ENCODE data around the gene ZMYND8. TPM values are rescaled to one million over a fixed set of nuclear protein-coding genes. Genes with fewer than 3 reads are reported as not detected.

Gene ZMYND8
- polyA plus RNA-seq, 3 donors, result 1.4 to 13.8 (median 5.8) TPM

DNA sequence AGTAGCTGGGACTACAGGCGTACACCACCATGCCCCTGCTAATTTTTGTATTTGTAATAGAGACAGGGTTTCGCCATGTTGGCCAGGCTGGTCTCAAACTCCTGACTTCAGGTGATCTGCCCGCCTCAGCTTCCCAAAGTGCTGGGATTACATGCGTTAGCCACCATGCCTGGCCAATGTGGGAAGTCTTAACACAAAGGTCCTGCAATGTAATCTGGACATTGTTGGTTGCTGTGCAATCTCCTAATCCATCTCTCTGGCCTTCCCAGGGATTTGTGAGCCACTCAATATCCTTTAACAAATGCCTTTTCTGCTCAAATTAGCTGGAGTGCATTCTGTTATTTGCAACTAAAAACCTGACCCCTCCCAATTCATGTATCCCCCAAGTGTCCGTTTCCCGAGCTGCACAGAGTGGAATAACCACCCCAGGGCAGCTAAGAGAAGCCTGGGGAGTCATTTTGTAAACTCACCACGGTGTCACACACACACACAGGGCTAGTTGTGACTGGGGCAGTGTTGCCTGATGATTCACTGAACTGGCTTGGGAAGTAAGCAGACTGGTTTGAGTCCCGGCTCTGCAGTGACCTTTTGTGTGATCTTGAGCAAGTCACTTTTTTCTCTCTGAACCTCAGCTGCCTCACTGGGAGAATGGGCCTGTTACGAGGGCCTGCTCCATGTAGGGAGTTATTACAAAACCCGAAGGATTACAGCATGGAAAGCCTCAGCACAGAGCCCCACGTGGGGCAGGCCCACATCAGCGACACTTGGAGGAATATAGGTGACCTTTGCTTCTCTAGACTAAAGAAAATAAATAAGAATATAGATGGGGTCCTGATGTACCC, 152.3 kb downstream of the ZMYND8 start:
- peaks cover 5% of the 10 kb centered on the region for H3K4me1 Mint-ChIP-seq
- H3K36me3 Mint-ChIP-seq, result peaks cover 13 to 14% of the 10 kb centered on the region in 2 donors
- no peaks in the 10 kb centered on the region for H3K27me3 ChIP-seq (ENCODE audit: control insufficient read depth in 2 of 2, insufficient read depth in 2 of 2, low read length in 2 of 2)
- no peak for DNase-seq
- no peaks in the 10 kb centered on the region for H3K9me3 ChIP-seq (replicated peaks in 1 of 2; ENCODE audit: control insufficient read depth in 1 of 2, insufficient read depth in 1 of 2, low read length in 2 of 2)
- whole genome bisulfite sequencing (ENCODE audit: insufficient coverage), result 100% methylated on average over 3 of the region's 12 CpGs
- no peak overlapping the region for H3K4me3 ChIP-seq (replicated peaks in 1 of 3; ENCODE audit: low read depth in 2 of 3, low read length in 3 of 3)
- no peaks in the 10 kb centered on the region for H3K79me2 ChIP-seq (ENCODE audit: insufficient read depth, low read length)
- peaks cover 0 to 11% (median 3%) of the 10 kb centered on the region in 3 donors for H3K27me3 Mint-ChIP-seq (ENCODE audit: low read depth in 3 of 3)
- intact Hi-C loops (cut with micrococcal nuclease), result no loop called here
- H2AFZ ChIP-seq (ENCODE audit: insufficient read depth, low read depth, low read length, poor library complexity, severe bottlenecking), result no peak overlapping the region
- no peaks in the 10 kb centered on the region for H3K4me1 ChIP-seq (ENCODE audit: control insufficient read depth in 1 of 2, insufficient read depth in 2 of 2, low read length in 2 of 2)
- no peak overlapping the region for H3K4me2 ChIP-seq (replicated peaks; ENCODE audit: extremely low read depth, low read length, poor library complexity, severe bottlenecking)
- peaks cover 3 to 12% of the 10 kb centered on the region in 2 donors for H3K36me3 ChIP-seq (replicated peaks in 1 of 2; ENCODE audit: control insufficient read depth in 1 of 2, insufficient read depth in 2 of 2, low read length in 2 of 2)
- H3K27ac Mint-ChIP-seq, result no peak overlapping the region
- no peaks in the 10 kb centered on the region for H4K20me1 ChIP-seq (ENCODE audit: insufficient read depth, low read length)
- H3K4me3 Mint-ChIP-seq, result no peak overlapping the region
- H3K9ac ChIP-seq (ENCODE audit: insufficient read depth, low read length, poor library complexity, severe bottlenecking), result no peak overlapping the region
- TF ChIP-seq, protein P1, sequence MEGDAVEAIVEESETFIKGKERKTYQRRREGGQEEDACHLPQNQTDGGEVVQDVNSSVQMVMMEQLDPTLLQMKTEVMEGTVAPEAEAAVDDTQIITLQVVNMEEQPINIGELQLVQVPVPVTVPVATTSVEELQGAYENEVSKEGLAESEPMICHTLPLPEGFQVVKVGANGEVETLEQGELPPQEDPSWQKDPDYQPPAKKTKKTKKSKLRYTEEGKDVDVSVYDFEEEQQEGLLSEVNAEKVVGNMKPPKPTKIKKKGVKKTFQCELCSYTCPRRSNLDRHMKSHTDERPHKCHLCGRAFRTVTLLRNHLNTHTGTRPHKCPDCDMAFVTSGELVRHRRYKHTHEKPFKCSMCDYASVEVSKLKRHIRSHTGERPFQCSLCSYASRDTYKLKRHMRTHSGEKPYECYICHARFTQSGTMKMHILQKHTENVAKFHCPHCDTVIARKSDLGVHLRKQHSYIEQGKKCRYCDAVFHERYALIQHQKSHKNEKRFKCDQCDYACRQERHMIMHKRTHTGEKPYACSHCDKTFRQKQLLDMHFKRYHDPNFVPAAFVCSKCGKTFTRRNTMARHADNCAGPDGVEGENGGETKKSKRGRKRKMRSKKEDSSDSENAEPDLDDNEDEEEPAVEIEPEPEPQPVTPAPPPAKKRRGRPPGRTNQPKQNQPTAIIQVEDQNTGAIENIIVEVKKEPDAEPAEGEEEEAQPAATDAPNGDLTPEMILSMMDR (IDR thresholded peaks at IDR 0.05), result no peak
- H3K9me3 Mint-ChIP-seq, result peaks cover 2 to 14% (median 4%) of the 10 kb centered on the region in 7 donors
- no peak overlapping the region for H3K27ac ChIP-seq (ENCODE audit: low read depth in 1 of 2, low read length in 2 of 2)

DNA sequence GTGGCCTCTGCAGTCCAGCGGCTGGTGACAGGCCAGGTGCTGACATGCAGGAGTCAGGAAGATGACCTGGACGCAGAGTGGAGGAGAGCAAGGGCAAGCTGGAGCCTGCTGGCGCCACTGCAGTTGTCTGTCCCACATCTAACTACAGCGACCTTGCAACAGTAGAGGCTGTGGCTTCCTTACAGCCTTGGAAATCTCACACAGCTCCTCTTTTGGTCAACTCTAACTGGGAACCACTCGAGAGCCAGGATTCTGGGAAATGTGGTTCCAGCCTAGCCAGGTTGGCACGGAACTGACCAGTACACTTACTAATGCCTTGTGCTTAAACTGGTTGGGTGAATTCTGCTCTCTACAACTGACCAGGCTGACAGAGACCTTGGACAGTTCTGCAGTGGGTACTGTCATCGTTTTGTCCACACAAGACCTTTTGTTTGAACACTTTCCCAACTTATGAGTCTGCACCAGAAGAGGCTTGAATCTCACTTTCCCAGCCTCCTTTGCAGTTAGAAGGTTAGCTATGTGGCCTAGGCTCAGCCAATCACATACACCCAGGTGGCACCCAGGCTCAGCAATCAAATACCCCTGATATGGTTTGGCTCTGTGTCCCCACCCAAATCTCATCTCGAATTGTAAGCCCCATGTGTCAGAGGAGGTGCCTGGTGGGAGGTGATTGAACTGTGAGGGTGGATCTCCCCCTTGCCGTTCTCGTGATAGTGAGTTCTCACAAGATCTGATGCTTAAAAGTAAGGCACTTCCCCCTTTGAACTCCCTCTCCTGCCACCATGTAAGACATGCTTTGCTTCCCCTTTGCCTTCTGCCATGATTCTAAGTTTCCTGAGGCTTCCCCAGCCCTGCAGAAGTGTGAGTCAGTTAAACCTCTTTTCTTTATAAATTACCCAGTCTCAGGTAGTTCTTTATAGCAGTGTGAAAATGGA, 153.5 kb downstream of the ZMYND8 start:
- peaks cover 1 to 5% of the 10 kb centered on the region in 2 donors for H3K36me3 Mint-ChIP-seq
- Histone ChIP-seq H2AFZ (ENCODE audit: insufficient read depth, low read depth, low read length, poor library complexity, severe bottlenecking) (no peak overlapping the region), H3K4me2 (replicated peaks; ENCODE audit: extremely low read depth, low read length, poor library complexity, severe bottlenecking) (no peak overlapping the region), H3K27ac (ENCODE audit: low read depth in 1 of 2, low read length in 2 of 2) (no peak overlapping the region), H3K9me3 (replicated peaks in 1 of 2; ENCODE audit: control insufficient read depth in 1 of 2, insufficient read depth in 1 of 2, low read length in 2 of 2) (no peaks in the 10 kb centered on the region), H4K20me1 (ENCODE audit: insufficient read depth, low read length) (no peaks in the 10 kb centered on the region), H3K9ac (ENCODE audit: insufficient read depth, low read length, poor library complexity, severe bottlenecking) (no peak overlapping the region), H3K4me3 (replicated peaks in 1 of 3; ENCODE audit: low read depth in 2 of 3, low read length in 3 of 3) (no peak overlapping the region), H3K36me3 (replicated peaks in 1 of 2; ENCODE audit: control insufficient read depth in 1 of 2, insufficient read depth in 2 of 2, low read length in 2 of 2) (no peaks in the 10 kb centered on the region), H3K4me1 (ENCODE audit: control insufficient read depth in 1 of 2, insufficient read depth in 2 of 2, low read length in 2 of 2) (no peaks in the 10 kb centered on the region), H3K27me3 (ENCODE audit: control insufficient read depth in 2 of 2, insufficient read depth in 2 of 2, low read length in 2 of 2) (no peaks in the 10 kb centered on the region), H3K79me2 (ENCODE audit: insufficient read depth, low read length) (no peaks in the 10 kb centered on the region)
- peaks cover 2 to 14% (median 4%) of the 10 kb centered on the region in 7 donors for H3K9me3 Mint-ChIP-seq
- TF ChIP-seq, protein P1 (IDR thresholded peaks at IDR 0.05), result no peak
- H3K4me1 Mint-ChIP-seq, result peaks cover 5% of the 10 kb centered on the region
- 94% methylated on average over 6 of the region's 10 CpGs for WGBS (ENCODE audit: insufficient coverage)
- intact Hi-C loops (cut with micrococcal nuclease), result no loop called here
- H3K27me3 Mint-ChIP-seq (ENCODE audit: low read depth in 3 of 3), result peaks cover 0 to 12% (median 3%) of the 10 kb centered on the region in 3 donors
- DNase-seq, result no peak
- peak overlapping the region in 2 of 7 donors; percentile 3 to 30 for H3K27ac Mint-ChIP-seq
- no peak overlapping the region for H3K4me3 Mint-ChIP-seq

Measured in CD14-positive monocyte (primary cell).